Endothelial cell (in vitro differentiated cells): ENCODE results near the gene LHFPL4. TPM values are rescaled to one million over a fixed set of nuclear protein-coding genes. Genes with fewer than 3 reads are reported as not detected.

ENCODE experiments used
- DNase-seq: peaks from one replicate; pipeline ENCODE4 v3.0.0; 2021; ENCODE audit warnings: low spot score
- H3K27ac Mint-ChIP-seq: one replicate; pipeline ENCODE4 v1.8.0; 2021; ENCODE audit warnings: mixed read lengths, inconsistent platforms; ENCODE audit not compliant: unreplicated experiment
- H3K27me3 Mint-ChIP-seq: one replicate; pipeline ENCODE4 v1.8.0; 2021; ENCODE audit warnings: mild to moderate bottlenecking, moderate library complexity, mixed read lengths, inconsistent platforms; ENCODE audit not compliant: unreplicated experiment
- H3K36me3 Mint-ChIP-seq: one replicate; pipeline ENCODE4 v1.8.0; 2021; ENCODE audit warnings: mild to moderate bottlenecking, low read depth, mixed read lengths, inconsistent platforms; ENCODE audit not compliant: unreplicated experiment
- H3K4me1 Mint-ChIP-seq: one replicate; pipeline ENCODE4 v1.8.0; 2021; ENCODE audit warnings: mild to moderate bottlenecking, mixed read lengths, inconsistent platforms; ENCODE audit not compliant: unreplicated experiment
- H3K4me3 Mint-ChIP-seq: one replicate; pipeline ENCODE4 v1.8.0; 2021; ENCODE audit warnings: mild to moderate bottlenecking, mixed read lengths, inconsistent platforms; ENCODE audit not compliant: unreplicated experiment
- H3K9me3 Mint-ChIP-seq: one replicate; pipeline ENCODE4 v1.8.0; 2021; ENCODE audit warnings: mixed read lengths, inconsistent platforms; ENCODE audit not compliant: unreplicated experiment
- total RNA-seq: library from RNA; stranded (reverse); fragmentation: NEBNext Ultra II Directional; extraction: Animal tissue kit (Norgen Biotek cat#: 25700); gene quantifications from one replicate; pipeline ENCODE4 v1.2.1, GENCODE V29; 2021; ENCODE audit not compliant: unreplicated experiment
- TF ChIP-seq, protein P1 (sequence below): fragments of 200-600 bp; sonication (generic); IDR thresholded peaks from one replicate; pipeline ENCODE4 v1.5.0; 2021; ENCODE audit warnings: antibody characterized with exemption; ENCODE audit not compliant: unreplicated experiment

LHFPL4 gene
- total RNA-seq, 1 donor from 2014 or later = 0.08 TPM

DNA sequence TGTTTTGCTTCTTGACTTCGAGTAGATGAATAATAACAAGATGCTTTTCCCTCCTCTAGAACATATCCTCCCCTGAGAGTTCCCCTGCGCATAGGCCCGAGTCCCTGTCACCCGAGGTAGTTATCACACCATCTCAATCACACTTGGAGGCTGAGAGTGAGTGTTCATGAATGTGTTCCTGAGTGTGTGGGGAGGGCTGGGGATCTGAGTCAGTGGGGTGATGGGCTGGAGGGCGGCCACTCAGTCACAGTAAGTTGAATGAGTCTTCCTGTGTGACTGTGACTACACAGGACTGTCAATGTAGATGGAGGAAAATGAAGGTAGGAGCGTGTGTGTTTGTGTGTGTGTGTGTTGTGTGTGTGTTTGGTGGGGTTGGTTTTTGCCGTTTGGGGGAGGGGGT lies 85.2 kb downstream of the LHFPL4 start:
- Mint-ChIP-seq H3K27ac (peak overlapping the region; percentile 3), H3K27me3 (peaks cover 8% of the 10 kb centered on the region), H3K4me1 (no peaks in the 10 kb centered on the region), H3K36me3 (peaks cover 56% of the 10 kb centered on the region), H3K9me3 (no peaks in the 10 kb centered on the region), H3K4me3 (peak overlapping the region; percentile 12)
- TF ChIP-seq, protein P1, sequence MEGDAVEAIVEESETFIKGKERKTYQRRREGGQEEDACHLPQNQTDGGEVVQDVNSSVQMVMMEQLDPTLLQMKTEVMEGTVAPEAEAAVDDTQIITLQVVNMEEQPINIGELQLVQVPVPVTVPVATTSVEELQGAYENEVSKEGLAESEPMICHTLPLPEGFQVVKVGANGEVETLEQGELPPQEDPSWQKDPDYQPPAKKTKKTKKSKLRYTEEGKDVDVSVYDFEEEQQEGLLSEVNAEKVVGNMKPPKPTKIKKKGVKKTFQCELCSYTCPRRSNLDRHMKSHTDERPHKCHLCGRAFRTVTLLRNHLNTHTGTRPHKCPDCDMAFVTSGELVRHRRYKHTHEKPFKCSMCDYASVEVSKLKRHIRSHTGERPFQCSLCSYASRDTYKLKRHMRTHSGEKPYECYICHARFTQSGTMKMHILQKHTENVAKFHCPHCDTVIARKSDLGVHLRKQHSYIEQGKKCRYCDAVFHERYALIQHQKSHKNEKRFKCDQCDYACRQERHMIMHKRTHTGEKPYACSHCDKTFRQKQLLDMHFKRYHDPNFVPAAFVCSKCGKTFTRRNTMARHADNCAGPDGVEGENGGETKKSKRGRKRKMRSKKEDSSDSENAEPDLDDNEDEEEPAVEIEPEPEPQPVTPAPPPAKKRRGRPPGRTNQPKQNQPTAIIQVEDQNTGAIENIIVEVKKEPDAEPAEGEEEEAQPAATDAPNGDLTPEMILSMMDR = no peak
- DNase-seq = no peak

- TF ChIP-seq, protein P1 = no peak
- peaks cover 8% of the 10 kb centered on the region for H3K27me3 Mint-ChIP-seq
- H3K9me3 Mint-ChIP-seq = no peaks in the 10 kb centered on the region
- H3K36me3 Mint-ChIP-seq = peaks cover 51% of the 10 kb centered on the region
- no peaks in the 10 kb centered on the region for H3K4me1 Mint-ChIP-seq
- H3K4me3 Mint-ChIP-seq = peak overlapping the region; percentile 17
- peak overlapping the region; percentile 27 for H3K27ac Mint-ChIP-seq
- no peak for DNase-seq
Measured at GRCh38 chr3:9467451-9467850, 86.2 kb downstream of the LHFPL4 start.

- Mint-ChIP-seq H3K36me3 (peaks cover 14% of the 10 kb centered on the region), H3K9me3 (no peaks in the 10 kb centered on the region), H3K27ac (peak overlapping the region; percentile 65), H3K4me3 (no peak overlapping the region), H3K27me3 (no peaks in the 10 kb centered on the region), H3K4me1 (peaks cover 3% of the 10 kb centered on the region)
- TF ChIP-seq, protein P1 = no peak
- DNase-seq = no peak
Measured at GRCh38 chr3:9455596-9456131, 98.0 kb downstream of the LHFPL4 start.

- Mint-ChIP-seq H3K4me3 (no peak overlapping the region), H3K9me3 (no peaks in the 10 kb centered on the region), H3K27me3 (no peaks in the 10 kb centered on the region), H3K36me3 (peaks cover 35% of the 10 kb centered on the region), H3K27ac (no peak overlapping the region), H3K4me1 (peaks cover 3% of the 10 kb centered on the region)
- TF ChIP-seq, protein P1 = no peak
- no peak for DNase-seq
Measured at GRCh38 chr3:9452417-9452816, 101.2 kb downstream of the LHFPL4 start.

GRCh38 chr3:9450991-9451390 lies 102.6 kb downstream of the LHFPL4 start:
- TF ChIP-seq, protein P1 = no peak

More at GRCh38 chr3:9450991-9451390, 102.6 kb downstream of the LHFPL4 start:
- Mint-ChIP-seq H3K4me1 (peaks cover 3% of the 10 kb centered on the region), H3K4me3 (no peak overlapping the region), H3K9me3 (no peaks in the 10 kb centered on the region), H3K27ac (no peak overlapping the region), H3K36me3 (peaks cover 35% of the 10 kb centered on the region), H3K27me3 (no peaks in the 10 kb centered on the region)
- DNase-seq = no peak
